ENCODE data around the gene GARIN1A.
"Not testable (repeated sequence)": the region's sequence is repeated elsewhere in the genome, so short reads cannot be mapped to it uniquely, and the experiment has no call there.

Gene GARIN1A

DNA sequence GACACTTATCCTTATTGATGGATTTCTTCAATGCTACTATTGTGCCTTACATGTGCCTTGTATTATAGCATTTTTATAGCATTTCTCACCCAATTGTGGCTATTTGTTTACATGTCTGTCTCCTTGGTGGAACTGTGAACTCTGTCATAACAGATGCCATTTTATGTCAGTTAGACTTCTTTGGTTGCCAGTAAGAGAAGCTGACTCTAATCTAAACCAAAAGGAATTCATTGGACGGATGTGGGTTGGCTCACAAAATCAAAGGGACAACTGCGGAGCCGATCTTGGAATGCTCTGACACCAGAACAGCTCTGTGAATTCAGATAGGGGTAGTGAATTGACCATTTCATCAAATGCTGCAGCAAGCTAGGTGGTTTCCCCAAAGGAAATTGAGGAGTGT, 15.0 kb downstream of the GARIN1A start:
- DNase-seq, result no peak

DNA sequence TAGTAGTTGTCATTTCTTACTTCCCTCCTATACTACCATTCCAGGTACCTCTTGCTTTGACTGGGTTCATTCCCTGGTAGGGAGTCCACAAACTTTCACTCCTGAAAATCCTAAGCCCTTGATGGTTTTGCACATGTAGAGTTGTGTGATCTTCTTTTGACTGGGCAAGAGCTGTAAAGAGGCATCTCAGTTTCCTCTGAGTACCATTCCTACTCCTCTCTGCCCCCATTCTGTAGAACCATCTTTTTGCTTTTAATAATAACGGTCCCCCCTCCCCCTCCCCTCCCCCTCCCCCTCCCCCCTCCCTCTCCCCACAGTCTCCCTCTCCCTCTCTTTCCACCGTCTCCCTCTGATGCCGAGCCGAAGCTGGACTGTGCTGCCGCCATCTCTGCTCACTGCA, 16.4 kb downstream of the GARIN1A start:
- no peak for DNase-seq

DNA sequence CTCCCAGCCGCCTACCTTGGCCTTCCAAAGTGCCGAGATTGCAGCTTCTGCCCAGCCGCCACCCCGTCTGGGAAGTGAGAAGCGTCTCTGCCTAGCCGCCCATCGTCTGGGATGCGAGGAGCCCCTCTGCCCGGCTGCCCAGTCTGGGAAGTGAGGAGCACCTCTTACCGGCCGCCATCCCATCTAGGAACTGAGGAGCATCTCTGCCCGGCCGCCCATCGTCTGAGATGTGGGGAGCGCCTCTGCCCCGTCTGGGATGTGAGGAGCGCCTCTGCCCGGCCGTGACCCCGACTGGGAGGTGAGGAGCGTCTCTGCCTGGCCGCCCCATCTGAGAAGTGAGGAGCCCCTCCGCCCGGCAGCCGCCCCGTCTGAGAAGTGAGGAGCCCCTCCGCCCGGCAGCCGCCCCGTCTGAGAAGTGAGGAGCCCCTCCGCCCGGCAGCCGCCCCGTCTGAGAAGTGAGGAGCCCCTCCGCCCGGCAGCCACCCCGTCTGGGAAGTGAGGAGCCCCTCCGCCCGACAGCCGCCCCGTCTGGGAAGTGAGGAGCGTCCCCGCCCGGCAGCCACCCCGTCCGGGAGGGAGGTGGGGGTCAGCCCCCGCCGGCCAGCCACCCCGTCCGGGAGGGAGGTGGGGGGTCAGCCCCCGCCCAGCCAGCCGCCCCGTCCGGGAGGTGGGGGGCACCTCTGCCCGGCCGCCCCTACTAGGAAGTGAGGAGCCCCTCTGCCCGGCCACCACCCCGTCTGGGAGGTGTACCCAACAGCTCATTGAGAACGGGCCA, 17.3 kb downstream of the GARIN1A start:
- DNase-seq, result not testable (repeated sequence)

DNA sequence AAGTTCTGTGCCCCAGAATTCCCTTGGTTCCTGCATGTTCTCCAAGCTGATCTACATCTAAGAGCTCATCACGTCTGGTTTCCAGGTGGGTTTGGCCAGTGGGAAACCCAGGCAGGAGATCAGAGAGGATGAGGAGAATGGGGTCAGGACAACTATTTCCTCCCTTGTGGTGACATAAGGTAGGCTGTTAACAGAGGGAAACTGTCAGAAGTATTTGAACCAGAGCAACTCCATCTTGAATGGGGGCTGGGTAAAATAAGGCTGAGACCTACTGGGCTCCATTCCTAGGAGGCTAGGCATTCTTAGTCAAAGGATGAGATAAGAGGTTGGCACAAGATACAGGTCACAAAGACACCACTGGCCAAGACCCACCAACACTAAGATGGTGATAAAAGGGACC, 19.1 kb downstream of the GARIN1A start:
- DNase-seq, result no peak

DNA sequence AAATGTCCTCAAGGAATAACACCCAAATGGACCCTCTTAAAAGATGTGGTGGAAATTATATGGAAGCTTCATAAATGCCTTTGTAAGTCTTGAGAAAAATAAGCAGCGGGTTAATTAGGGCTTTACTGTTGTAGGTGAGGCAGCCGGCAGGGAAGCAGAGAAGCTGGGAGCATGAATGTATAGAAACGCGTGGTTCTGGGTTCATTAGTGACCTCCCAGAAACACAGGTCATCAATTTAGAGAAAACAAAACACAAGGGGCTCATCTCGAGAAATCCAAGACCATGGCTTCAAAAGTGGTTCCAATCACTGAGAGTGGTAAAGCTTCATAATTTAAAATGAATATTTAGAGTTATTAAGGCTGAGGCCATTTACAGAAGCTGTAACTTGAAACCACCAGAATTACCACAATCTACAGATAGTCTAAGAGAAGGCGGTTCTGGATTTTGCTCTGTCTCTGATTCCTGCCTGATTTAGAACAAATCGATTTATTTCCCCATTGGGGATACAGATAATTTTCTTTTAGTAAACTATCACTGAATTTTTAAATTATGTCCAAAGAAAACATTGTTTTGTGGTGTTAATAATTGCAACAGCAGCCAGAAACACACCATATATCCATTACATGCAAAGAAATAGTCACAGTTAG, 20.7 kb downstream of the GARIN1A start:
- no peak for DNase-seq

DNA sequence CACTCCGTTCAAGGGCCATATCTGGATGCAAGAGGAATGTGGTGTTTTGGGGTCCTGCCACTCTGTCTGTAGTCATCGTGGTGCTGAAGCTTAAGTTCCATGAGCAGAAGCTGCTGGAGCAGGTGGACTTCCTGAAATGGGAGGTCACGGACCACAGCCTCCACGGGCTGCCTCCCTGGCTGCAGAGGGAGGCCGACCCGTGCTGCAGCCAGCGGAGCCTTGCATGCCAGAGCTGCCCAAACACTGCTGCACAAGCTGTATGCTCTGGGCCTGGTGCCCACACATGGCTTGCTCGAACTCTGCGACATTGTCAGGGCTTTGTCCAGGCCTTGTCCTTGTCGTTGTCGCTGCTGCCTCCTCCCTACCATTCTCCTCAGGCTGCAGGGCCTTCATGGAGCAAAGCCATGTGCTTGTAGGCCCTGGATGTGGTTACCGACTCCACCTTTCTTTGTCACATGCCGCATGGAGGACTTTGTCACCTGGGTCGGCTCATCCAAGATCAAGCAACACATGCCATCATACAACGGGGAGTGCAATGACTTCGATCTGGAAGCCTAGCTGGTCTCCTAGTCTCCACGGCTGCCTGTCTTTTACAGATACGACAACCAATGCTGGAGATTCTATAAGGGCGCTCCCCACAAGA, 21.4 kb downstream of the GARIN1A start:
- no peak for DNase-seq

DNA sequence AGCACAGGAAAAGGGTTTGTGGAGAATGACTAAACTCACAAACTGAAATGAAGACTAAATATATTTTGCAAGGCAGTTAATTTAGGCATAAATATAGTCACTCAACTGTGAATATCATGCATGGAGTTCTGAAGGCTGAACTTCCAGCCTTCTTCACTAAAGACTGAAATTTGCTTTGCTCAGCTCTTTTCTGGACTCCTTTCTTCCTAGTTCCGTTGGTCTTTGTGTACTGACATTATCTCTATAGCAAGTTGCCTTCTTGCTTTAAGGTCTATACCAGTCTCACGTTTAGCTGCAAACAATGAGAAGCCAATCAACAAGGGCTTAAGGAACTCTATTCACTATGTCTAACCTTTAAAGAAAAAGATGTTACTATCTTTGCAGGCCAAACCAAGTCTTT, 22.6 kb downstream of the GARIN1A start:
- no peak for DNase-seq

DNA sequence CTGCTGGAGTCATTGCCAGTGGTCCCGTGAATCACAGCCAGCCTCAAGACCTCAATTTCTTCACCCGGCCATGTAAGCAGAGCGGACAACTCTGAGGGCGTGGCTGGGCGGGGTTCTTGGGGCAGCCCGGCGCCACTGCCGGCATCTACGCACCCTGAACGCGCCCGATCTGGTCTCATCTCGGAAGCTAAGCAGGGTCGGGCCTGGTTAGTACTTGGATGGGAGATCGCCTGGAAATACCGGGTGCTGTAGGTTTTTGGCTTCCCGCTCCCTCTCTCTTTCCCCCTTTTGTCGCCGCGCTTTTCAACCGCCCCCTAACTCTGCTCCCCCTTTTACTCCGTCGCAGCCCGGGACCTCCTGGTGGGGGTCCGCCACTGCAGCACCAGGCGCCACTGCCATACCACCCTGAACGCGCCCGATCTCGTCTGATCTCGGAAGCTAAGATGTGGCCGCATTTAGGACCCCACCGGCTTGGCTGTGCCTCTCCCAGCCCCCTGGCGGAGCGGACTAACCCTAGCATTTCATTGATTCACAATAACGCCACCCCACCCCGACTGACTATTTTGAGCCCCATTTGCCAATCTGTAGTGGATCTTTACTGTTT, 25.3 kb downstream of the GARIN1A start:
- peak; percentile 37 for DNase-seq

DNA sequence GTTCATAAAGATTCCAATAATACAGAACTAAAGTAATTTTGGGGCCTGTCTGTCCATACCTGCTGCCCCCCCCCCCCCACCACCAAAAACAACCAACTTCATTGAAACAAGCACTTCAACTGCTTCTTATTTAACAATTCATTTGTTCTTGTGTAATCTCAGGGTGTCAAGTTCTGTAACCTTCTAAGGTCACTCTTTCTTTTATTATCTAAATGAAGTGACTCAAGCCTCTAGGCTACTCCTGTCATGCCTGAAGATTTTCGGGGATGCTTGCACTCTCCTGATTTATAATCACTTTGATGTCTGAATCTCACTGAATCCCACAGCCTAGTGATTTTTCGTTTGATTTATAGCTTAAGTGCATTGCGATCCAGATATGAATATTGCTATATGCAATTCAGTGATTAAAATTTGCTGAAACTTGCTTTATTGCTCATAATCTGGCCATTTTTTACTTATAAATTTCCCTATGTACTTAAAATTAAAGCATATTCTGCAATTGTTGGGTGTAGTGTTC, 27.2 kb downstream of the GARIN1A start:
- no peak for DNase-seq

DNA sequence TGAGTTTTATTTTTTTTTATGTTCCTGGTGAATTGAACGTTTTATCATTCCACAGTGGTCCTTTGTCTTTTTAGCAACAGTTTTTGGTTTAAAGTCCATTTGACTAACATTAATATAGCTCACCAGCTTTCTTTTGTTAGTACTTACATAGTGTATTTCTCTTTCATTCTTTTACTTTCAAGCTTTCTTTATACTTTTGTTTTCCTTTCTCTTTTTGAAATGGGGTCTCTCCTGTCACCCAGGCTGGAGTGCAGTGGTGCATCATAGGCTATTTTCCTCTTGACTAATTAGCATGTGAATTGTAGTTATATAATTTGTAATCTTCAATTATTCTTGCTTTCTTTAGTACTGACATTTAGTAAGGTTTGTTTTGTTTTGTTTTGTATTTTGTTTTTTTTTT, 27.8 kb downstream of the GARIN1A start:
- DNase-seq, result no peak

DNA sequence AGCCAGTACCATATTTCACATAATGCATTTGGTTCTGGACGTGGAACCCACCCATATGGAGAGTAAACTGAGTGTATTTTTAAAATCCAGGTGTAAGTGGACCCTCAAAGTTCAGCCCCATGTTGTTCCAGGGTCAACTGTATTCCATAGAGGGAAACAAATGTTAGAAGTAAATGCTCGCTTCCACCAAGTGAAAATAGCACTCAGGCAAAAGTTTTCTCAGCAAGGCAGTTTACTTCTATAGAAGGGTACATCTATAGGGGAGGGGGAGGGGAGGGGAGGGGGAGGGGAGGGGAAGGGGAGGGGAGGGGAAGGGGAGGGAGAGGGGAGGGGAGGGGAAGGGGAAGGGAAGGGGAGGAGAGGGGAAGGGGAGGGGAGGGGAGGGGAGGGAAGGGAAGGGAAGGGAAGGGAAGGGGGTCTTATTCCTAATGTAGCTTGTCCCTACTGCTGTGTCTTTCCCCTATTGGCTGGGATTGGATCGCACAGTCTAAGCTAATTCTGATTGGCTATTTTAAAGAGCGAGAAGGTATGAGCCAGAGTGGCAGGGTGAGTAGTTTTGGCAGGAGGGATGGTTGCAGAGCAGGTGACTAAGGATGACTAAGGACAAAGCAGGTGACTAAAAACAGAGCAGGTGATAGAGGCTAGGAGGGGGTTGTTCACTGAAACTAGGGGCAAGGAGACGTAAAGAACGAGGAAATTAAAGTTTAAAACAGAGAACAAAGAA, 29.1 kb downstream of the GARIN1A start:
- no peak for DNase-seq

DNA sequence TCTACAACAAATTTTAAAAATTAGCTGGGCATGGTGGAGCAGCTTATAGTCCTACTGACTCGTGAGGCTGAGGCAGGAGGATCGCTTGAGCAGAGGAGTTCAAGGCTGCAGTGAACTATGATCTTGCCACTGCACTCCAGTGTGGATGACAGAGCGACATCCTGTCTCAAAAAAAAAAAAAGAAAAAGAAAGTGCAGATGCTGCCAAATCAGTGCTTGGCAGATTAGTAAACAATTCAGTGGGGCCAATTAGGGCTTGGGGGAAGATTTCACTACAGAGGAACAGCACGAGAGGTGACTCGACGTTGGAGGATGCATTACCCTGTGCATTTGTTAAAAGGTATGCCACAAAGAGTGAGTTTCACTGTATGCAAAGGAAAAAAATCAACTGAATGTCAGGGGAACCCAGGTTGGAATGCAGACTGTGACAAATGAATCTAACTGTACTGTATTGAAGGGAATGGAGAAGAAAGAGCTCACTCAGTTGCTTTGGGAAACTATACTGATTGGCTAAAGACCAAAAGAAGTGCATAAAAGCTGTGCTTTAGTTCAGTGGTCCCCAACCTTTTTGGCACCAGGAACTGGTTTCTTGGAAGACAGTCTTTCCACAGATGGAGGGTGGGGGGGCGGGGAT, 31.6 kb downstream of the GARIN1A start:
- no peak for DNase-seq

DNA sequence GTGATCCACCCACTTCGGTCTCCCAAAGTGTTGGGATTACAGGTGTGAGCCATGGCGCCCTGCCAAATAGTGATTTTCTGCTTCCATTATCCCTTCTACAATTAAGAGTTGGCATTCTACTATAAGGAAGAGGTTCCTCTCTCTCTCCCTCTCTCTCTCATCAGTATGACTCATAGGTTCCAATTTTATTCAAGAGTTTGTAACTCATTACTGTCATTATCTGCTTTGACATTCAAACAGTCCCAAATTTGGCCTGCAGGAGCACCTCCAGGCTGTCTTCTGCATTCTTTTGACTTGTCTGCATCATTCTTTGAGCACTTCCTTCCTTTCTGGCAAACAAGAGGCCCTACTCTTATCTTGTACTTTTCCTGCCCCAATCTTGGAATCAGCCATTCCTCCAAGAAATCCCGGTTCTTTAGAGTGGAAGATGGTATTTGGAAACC, 33.8 kb downstream of the GARIN1A start:
- DNase-seq, result no peak

DNA sequence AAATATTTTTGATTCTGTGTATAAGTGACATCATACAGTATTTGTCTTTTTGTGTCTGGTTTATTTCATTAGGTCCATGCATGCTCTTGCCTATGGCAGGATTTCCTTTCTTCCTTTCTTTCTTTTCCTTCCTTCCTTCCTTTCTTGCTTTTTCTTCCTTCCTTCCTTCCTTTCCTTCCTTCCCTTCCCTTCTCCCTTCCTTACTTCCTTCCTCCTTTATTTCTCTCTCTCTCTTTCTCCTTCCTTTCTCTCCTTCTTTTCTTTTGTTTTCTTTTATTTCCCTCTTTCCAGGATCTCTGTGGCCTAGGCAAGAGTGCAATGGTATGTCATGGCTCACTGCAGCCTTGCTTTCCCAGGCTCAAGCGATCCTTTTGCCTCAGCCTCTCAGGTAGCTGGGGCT, 35.7 kb downstream of the GARIN1A start:
- DNase-seq, result no peak

DNA sequence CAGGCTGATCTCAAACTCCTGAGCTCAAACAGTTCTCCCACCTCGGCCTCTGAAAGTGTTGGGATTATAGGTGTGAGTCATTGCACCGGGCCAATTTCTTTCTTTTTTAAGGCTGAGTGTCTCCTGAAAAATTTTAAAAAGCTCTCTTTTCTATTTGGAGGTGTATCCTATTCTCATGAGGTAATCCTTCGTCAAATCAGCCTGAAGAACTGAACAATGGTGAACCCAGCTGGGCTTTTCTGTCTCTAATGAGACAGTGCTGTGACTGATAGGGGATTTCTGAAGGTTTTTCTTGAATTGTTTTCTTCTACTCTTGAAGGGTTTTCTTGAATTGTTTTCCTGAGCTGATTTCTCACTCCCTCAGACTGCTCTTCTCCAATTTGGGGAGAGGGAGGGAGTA, 36.1 kb downstream of the GARIN1A start:
- DNase-seq, result no peak

DNA sequence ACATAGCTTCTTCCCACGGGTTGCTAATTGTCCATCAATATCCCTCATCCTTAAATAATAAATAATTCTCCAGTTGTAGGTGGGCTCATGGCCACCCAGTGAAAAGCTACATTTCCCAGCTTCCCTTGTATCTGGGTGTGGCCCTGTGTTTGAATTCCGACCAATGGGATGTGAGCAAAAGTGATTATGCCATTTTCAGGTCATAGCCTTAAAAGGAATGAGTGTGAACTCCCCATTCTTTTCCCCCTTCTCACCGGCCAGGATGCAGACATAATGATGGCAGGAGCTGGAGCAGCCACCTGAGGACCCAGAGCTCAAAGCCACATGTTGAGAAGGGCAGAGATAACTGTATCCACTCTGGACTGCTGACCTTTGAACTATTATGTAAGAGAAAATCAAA, 36.7 kb downstream of the GARIN1A start:
- DNase-seq, result no peak

DNA sequence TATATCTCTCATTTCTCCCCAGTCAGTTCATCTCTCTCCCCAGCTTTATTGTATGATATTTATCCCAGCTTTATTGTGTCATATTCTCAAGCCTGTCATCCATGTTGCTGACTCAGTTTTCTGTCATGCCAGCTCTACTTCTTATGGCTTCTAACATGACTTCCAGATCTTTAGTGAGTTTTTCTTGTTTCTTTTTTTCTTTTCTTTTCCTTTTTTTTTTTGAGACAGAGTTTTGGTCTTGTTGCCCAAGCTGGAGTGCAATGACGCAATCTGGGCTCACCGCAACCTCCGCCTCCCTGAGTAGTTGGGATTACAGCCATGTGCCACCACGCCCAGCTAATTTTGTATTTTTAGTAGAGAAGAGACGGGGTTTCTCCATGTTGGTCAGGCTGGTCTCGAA, 38.4 kb downstream of the GARIN1A start:
- no peak for DNase-seq

DNA sequence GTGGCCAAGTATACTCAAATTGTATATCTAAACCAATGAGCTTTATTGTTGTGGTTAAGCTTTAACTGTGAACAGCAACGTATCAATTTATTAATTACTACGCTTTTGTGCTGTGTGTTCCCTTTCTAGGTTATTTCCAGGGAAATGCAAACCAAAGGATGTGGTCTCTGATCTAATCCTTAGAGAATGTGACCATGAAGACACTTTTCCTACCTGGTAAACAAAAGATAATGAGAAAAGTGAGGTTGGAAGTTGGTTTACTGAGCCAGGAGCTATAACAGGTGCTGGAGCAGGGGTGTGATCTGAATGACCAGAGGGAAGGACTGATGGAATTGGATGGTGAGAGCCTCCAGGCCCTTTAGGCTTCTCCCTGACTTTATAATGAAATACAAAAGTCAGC, 41.7 kb downstream of the GARIN1A start:
- no peak for DNase-seq

DNA sequence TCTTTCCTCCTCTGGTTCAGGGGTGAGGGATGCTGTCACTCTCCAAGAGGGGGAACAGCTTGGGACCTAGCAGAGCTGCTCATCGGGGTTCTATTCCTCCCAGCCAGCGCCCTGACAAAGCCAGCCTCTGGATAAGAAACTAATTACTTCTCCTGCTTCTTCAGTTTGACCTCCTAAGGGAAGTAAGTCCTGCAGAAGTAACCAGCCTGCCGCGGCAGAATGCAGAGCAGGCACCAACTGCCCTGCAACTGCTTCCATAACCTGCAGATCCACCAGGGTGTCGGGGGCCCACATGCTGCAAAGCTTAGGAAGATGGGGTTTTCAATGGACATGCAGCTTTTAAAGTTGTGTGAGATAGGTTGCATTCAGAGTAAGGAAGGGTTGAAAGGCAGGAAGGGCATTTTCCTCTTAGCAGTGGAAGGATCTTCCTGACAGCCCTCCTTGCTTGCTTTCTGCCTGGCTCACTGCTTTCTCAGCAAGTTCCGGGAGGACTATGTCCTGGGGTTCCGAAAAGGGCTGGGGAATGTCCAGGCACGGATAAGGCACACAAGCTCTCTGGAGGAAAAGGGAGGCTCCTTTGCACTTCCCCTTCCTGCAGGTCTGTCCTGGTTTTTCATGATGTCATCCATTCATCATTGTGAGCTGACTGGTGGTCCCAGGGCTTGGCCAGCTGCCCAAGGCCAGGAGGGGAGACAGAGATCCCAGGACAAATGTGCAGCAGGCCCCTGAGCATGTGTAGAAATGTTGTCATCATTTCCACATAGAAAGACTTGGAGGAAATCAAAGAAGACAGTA, 42.8 kb downstream of the GARIN1A start:
- no peak for DNase-seq

DNA sequence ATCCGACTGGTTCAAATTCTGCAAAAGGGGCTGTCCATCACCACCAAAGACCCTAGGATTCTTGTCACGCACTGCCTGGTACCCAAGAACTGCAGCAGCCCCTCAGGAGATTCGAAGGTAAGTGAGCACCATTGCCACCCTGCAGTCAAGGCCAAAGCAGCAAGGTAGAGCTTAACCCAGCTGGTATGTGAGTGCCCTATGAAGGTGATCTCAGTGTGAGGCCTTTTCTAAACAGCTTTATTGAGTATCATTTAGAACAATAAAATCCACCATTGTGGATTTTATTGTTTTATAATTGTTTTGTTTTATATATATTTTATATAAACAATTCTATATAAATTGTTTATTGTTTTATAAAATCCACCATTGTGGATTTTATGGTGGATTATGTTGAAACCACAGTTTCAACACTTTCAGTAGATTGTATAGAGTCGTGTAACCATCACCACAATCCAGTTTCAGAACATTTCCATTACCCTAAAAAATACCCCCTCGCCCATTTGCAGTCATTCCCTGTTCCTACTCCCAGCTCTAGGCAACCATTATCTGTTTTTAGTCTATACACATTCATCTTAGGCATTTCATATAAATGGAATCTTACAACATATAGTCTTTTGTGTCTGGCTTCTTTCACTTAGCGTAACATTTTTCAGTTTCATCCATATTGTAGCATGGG, 47.0 kb downstream of the GARIN1A start:
- DNase-seq, result no peak

DNA sequence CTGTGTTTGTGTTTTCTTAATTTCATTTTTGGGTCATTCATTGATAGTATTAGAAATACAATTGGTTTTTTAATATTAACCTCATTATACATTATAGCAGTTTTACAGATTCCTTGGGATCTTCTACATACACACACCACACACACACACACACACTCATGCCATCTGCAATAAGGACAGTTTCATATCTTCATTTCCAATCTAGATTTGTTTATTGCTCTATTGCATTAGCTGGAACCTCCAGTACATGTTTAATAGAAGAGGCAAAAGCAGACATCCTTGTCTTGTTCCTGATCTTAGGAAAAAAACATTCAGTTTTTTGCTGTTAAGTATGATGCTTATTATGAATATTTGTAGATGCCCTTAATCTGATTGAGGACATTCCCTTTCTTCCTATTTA, 49.3 kb downstream of the GARIN1A start:
- no peak for DNase-seq
